ENCODE data around the gene PLXNC1. TPM values are rescaled to one million over a fixed set of nuclear protein-coding genes. Genes with fewer than 3 reads are reported as not detected.

PLXNC1 gene
- total and polyA plus RNA-seq, 2 of the 8 experiments (the other 6 are each of a cell fraction or from before 2014, with no cell fraction given): 0.83 to 2.0 TPM

DNA sequence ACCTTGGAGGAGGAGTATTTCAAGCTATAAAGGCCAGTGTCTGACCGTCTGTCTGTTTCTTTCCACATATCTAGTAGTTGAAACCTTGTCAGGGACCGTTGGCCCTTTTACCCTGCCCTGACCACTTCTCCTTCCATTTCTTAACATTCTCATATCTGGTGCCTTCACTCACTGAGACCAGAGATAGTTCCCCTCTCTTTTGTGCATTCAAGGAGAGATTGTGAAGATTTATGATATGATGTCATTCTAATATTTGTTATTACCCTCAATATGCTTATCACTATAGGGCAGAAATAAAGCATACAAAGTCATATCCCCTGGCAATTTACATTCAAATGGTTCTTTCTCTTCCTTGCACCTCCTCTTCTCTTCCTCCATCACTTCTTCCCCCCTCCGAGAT, 83.3 kb downstream of the PLXNC1 start (continued):
- TF ChIP-seq, protein P1, sequence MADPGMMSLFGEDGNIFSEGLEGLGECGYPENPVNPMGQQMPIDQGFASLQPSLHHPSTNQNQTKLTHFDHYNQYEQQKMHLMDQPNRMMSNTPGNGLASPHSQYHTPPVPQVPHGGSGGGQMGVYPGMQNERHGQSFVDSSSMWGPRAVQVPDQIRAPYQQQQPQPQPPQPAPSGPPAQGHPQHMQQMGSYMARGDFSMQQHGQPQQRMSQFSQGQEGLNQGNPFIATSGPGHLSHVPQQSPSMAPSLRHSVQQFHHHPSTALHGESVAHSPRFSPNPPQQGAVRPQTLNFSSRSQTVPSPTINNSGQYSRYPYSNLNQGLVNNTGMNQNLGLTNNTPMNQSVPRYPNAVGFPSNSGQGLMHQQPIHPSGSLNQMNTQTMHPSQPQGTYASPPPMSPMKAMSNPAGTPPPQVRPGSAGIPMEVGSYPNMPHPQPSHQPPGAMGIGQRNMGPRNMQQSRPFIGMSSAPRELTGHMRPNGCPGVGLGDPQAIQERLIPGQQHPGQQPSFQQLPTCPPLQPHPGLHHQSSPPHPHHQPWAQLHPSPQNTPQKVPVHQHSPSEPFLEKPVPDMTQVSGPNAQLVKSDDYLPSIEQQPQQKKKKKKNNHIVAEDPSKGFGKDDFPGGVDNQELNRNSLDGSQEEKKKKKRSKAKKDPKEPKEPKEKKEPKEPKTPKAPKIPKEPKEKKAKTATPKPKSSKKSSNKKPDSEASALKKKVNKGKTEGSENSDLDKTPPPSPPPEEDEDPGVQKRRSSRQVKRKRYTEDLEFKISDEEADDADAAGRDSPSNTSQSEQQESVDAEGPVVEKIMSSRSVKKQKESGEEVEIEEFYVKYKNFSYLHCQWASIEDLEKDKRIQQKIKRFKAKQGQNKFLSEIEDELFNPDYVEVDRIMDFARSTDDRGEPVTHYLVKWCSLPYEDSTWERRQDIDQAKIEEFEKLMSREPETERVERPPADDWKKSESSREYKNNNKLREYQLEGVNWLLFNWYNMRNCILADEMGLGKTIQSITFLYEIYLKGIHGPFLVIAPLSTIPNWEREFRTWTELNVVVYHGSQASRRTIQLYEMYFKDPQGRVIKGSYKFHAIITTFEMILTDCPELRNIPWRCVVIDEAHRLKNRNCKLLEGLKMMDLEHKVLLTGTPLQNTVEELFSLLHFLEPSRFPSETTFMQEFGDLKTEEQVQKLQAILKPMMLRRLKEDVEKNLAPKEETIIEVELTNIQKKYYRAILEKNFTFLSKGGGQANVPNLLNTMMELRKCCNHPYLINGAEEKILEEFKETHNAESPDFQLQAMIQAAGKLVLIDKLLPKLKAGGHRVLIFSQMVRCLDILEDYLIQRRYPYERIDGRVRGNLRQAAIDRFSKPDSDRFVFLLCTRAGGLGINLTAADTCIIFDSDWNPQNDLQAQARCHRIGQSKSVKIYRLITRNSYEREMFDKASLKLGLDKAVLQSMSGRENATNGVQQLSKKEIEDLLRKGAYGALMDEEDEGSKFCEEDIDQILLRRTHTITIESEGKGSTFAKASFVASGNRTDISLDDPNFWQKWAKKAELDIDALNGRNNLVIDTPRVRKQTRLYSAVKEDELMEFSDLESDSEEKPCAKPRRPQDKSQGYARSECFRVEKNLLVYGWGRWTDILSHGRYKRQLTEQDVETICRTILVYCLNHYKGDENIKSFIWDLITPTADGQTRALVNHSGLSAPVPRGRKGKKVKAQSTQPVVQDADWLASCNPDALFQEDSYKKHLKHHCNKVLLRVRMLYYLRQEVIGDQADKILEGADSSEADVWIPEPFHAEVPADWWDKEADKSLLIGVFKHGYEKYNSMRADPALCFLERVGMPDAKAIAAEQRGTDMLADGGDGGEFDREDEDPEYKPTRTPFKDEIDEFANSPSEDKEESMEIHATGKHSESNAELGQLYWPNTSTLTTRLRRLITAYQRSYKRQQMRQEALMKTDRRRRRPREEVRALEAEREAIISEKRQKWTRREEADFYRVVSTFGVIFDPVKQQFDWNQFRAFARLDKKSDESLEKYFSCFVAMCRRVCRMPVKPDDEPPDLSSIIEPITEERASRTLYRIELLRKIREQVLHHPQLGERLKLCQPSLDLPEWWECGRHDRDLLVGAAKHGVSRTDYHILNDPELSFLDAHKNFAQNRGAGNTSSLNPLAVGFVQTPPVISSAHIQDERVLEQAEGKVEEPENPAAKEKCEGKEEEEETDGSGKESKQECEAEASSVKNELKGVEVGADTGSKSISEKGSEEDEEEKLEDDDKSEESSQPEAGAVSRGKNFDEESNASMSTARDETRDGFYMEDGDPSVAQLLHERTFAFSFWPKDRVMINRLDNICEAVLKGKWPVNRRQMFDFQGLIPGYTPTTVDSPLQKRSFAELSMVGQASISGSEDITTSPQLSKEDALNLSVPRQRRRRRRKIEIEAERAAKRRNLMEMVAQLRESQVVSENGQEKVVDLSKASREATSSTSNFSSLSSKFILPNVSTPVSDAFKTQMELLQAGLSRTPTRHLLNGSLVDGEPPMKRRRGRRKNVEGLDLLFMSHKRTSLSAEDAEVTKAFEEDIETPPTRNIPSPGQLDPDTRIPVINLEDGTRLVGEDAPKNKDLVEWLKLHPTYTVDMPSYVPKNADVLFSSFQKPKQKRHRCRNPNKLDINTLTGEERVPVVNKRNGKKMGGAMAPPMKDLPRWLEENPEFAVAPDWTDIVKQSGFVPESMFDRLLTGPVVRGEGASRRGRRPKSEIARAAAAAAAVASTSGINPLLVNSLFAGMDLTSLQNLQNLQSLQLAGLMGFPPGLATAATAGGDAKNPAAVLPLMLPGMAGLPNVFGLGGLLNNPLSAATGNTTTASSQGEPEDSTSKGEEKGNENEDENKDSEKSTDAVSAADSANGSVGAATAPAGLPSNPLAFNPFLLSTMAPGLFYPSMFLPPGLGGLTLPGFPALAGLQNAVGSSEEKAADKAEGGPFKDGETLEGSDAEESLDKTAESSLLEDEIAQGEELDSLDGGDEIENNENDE (IDR thresholded peaks at IDR 0.05; ENCODE audit: insufficient replicate concordance, low read length): no peak
- no peak for TF ChIP-seq HDAC2 (IDR thresholded peaks at IDR 0.05; ENCODE audit: borderline replicate concordance in 1 of 2, low read depth in 2 of 2, low read length in 2 of 2)
